SIG-M5 (cell line): ENCODE measurements around the gene CAPN11.
A peak's percentile ranks its signal among the peaks of the same experiment; 100 is the strongest.

Experiments
- DNase-seq: peaks from one replicate; lab custom pipeline; 2025; lab: John Stamatoyannopoulos, UW

Gene CAPN11

GRCh38 chr6:44214307-44214706, 55.7 kb downstream of the CAPN11 start:
- DNase-seq = no peak

GRCh38 chr6:44216677-44217331, 58.2 kb downstream of the CAPN11 start, which contains the start of gene MYMX:
TSS of gene MYMX (plus strand) at chr6:44216926. CDS start at chr6:44217472, 546 bp downstream.
- no peak for DNase-seq

GRCh38 chr6:44217332-44218143, 58.9 kb downstream of the CAPN11 start:
- DNase-seq = no peak

GRCh38 chr6:44219053-44219814, 60.6 kb downstream of the CAPN11 start:
- no peak for DNase-seq

GRCh38 chr6:44219815-44220784, 61.5 kb downstream of the CAPN11 start:
- DNase-seq = no peak

- no peak for DNase-seq
Observed at GRCh38 chr6:44220913-44221290, 62.3 kb downstream of the CAPN11 start.

- peak; percentile 8 for DNase-seq
Observed at GRCh38 chr6:44221291-44221960, 62.8 kb downstream of the CAPN11 start.

GRCh38 chr6:44221961-44222335, 63.3 kb downstream of the CAPN11 start:
- DNase-seq = no peak

- DNase-seq = no peak
Observed at GRCh38 chr6:44222486-44223318, 64.1 kb downstream of the CAPN11 start.

GRCh38 chr6:44223319-44224028, 64.9 kb downstream of the CAPN11 start, which contains the start of gene SLC29A1:
TSS of gene SLC29A1 (plus strand) at chr6:44223595. CDS start at chr6:44227314, 3,719 bp downstream.
- no peak for DNase-seq

- DNase-seq = no peak
Observed at GRCh38 chr6:44224029-44224964, 65.7 kb downstream of the CAPN11 start.

GRCh38 chr6:44224965-44225305, 66.3 kb downstream of the CAPN11 start:
- DNase-seq = no peak

- no peak for DNase-seq
Observed at GRCh38 chr6:44225579-44226325, 67.1 kb downstream of the CAPN11 start.

- no peak for DNase-seq
Observed at GRCh38 chr6:44226368-44227147, 67.9 kb downstream of the CAPN11 start.

- DNase-seq = no peak
Observed at GRCh38 chr6:44227148-44227793, 68.7 kb downstream of the CAPN11 start.

- DNase-seq = no peak
Observed at GRCh38 chr6:44228031-44228430, 69.4 kb downstream of the CAPN11 start.
